DOHH2 (cell line): ENCODE results near the gene ELP4.

ENCODE experiments used
- CTCF ChIP-seq: fragments of 200-600 bp; sonication (generic); IDR thresholded peaks from one replicate; pipeline ENCODE4 v1.5.1; 2014; ENCODE audit warnings: antibody characterized with exemption, mild to moderate bottlenecking, low read depth, low read length; ENCODE audit not compliant: poor library complexity, severe bottlenecking
- EZH2phosphoT487 ChIP-seq: fragments of 200-600 bp; sonication (generic); IDR thresholded peaks from 2 replicates; pipeline ENCODE4 v1.6.1; 2017; ENCODE audit warnings: borderline replicate concordance, mild to moderate bottlenecking, antibody characterized with exemption, low read length, moderate library complexity, mixed read lengths

- TF ChIP-seq CTCF = no peak
- TF ChIP-seq EZH2phosphoT487 = no peak
Observed at GRCh38 chr11:31478223-31478590, 31.4 kb upstream of the ELP4 start.
